AG09319 (cell line): Measurements from ENCODE around the gene TEAD2.

Source experiments
- DNase-seq: peaks from one replicate; pipeline ENCODE4 v3.0.0-alpha.2; 2010; ENCODE audit warnings: low read depth; ENCODE audit errors: extremely low read depth
- TF ChIP-seq, protein P1 (sequence below): IDR thresholded peaks from 2 replicates; pipeline ENCODE4 v1.5.1; 2011; ENCODE audit warnings: low read depth, mild to moderate bottlenecking, inconsistent platforms, low read length, moderate library complexity

TEAD2 gene

DNA sequence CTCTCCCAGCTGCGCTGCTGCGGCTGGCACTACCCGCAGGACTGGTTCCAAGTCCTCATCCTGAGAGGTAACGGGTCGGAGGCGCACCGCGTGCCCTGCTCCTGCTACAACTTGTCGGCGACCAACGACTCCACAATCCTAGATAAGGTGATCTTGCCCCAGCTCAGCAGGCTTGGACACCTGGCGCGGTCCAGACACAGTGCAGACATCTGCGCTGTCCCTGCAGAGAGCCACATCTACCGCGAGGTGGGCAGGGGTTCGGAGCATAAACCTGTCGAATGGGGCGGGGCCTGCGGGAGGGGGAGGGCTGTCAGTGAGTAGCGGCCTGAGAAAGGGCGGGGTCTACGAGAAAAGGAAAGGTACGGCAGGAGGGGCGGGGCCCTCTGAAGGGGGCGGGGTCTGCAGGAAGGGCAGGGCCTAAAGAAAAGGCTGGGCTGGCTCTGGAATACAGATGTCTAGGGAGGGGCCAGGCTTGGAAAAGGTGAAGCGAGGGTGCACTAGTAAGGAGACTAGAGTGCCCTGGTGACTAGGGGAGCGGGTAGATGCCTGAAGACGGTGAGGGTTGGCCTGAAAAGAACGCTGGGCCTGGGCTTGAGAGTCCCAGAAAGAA, 23.4 kb downstream of the TEAD2 start:
- TF ChIP-seq, protein P1, sequence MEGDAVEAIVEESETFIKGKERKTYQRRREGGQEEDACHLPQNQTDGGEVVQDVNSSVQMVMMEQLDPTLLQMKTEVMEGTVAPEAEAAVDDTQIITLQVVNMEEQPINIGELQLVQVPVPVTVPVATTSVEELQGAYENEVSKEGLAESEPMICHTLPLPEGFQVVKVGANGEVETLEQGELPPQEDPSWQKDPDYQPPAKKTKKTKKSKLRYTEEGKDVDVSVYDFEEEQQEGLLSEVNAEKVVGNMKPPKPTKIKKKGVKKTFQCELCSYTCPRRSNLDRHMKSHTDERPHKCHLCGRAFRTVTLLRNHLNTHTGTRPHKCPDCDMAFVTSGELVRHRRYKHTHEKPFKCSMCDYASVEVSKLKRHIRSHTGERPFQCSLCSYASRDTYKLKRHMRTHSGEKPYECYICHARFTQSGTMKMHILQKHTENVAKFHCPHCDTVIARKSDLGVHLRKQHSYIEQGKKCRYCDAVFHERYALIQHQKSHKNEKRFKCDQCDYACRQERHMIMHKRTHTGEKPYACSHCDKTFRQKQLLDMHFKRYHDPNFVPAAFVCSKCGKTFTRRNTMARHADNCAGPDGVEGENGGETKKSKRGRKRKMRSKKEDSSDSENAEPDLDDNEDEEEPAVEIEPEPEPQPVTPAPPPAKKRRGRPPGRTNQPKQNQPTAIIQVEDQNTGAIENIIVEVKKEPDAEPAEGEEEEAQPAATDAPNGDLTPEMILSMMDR: no peak
- DNase-seq: no peak

DNA sequence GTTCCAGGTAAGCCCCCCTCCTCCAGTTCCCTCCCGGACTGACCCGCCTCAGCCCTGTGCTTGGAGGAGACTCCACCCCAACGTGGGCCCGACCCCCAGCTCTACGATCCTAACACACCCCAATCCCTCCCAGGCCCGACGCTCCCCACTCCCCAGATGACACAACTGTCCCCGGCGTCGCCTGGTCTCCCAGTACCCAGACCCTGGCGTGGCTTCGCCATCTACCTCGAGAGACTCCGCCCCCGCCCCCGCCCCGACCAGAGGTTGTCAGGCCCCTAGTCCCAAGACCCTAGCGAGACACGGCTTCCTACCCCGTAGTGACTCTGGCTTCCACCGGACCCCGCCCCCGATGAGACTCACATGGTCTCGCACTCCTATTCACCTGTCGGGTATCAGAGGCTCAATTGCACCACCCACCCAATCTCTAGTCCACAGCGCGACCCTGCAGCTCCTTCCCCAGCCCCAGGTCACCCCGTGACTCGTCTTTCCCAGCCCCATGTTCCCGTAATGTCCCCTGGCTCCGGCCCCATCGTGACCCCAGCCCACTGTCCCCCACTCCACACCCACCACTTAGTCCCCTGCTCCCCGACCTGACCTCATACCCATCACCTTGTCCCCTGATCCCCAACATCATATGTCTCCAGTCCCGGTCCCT, 24.1 kb downstream of the TEAD2 start:
- no peak for DNase-seq

DNA sequence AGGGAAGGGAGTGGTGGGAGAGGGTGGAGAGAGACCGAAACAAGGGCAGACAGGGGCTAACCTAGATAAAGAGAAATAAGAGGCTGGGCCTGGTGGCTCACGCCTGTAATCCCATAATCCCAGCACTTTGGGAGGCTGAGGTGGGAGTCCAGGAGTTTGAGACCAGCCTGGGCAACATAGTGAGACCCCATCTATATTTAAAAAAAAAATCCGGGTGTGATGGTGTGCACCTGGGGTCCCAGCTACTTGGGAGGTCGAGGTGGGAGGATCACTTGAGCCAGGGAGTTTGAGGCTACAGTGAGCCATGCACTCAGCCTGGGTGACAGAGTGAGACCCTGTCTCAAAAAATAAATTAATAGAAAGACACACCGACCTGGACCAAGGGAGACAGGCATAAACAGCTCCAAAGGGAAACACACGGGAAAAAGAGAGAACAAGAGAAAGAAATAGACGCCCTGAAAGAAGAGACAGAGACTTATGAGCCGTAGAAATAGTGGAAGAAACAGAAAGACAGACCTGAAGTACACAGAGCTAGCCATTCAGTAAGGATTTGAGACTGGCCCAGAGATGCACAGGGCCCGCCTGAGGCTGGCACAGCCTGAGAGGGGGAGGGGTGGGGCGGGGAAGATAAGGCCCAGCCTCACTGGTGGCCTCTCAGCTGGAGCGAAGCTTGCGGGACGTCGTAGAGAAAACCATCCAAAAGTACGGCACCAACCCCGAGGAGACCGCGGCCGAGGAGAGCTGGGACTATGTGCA, 24.8 kb downstream of the TEAD2 start:
- TF ChIP-seq, protein P1: no peak
- no peak for DNase-seq

More for the DNA sequence above, 24.1 kb downstream of the TEAD2 start:
- TF ChIP-seq, protein P1: no peak

DNA sequence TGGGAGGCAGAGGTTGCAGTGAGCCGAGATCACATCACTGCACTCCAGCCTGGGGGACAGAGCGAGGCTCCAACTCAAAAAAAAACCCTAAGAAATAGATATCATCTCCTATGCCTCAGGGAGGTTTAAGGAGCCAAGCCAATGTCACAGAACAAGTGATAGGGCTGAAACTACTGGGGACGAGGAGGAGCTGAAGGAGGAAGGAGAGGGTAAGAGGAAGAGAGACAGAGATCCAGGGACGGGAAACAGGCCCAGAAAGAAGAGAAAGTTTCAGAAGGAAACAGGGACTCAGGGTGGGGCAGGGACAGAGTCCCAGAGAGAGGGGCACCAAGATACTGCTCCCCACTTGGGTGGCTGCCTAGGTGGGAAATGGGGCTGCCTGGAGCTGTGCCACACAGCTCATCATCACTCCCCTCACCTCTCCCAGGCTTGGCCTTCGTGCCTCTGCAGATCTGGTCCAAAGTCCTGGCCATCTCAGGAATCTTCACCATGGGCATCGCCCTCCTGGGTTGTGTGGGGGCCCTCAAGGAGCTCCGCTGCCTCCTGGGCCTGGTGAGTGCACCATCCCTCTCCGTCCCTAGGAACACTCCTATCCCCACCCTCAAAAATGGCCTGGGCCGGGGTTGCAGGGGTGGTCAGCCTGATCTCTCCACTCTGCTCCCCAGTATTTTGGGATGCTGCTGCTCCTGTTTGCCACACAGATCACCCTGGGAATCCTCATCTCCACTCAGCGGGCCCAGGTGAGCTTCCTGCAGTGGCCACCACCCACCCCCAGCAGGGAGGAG, 25.5 kb downstream of the TEAD2 start:
- TF ChIP-seq, protein P1: no peak
- no peak for DNase-seq

DNA sequence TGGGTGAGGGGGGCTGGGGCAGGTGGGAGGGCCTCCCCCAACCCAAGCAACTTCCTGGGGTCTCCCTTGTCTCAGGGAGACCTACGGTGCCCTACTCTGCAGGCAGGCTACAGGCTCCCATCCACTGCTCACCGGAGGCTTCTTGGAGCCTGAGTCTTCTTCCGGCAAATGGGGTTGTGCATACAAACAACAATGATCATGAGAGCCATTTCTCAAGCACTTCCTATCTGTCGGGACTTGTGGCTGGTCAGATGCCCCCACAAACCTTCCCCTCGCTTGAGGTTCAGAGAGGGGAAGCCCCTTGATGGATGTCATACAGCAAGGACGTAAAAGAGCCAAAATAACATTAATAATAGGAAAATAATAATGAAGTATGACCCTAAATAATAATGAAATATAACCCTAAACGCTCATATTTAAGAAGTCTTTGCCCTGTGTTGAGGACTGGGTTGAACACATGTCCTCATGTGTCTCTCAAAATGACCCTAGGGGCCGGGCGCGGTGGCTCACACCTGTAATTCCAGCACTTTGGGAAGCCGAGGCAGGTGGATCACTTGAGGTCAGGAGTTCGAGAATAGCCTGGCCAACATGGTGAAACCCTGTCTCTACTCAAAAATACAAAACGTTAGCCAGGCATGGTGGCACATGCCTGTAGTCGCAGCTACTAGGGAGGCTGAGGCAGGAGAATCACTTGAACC, 26.3 kb downstream of the TEAD2 start:
- TF ChIP-seq, protein P1: no peak
- no peak for DNase-seq

DNA sequence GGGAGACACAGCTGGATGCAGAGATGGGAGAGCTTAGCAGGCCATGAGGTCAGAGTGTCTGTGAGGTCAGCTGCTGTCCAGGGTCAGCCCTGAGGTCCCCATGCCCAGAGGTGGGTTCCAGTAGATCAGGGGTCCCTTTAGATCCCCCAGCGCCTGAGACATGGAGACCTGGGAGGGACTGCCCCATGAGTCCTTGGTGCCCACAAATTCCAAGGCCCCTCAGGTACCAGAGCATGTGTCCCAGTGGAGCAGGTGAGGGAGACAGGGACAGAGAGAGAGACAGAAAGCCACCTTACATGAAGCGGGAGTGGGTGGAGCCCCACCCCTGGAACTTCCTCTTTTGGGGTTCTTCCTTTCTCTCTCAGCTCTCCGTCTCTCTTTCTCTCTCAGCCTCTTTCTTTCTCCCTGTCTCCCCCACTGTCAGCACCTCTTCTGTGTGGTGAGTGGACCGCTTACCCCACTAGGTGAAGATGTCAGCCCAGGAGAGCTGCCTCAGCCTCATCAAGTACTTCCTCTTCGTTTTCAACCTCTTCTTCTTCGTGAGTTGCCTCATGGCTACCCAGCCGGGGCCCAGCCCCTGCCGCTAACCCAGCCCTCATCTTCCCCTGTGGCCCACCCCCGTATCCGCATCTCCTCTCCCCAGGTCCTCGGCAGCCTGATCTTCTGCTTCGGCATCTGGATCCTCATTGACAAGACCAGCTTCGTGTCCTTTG, 27.0 kb downstream of the TEAD2 start, which contains the start of gene CD37:
Gene CD37, plus strand, starts transcription at position 336 of the 713 bp plus-strand sequence. Its CDS starts 135 bp downstream, at position 471.
- no peak for DNase-seq
- TF ChIP-seq, protein P1: no peak
